HepG2 (cell line): Measurements from ENCODE around the gene TMX4. TPM values are rescaled to one million over a fixed set of nuclear protein-coding genes. Genes with fewer than 3 reads are reported as not detected.

Source experiments
- ATAC-seq: fragments of 200-7000 bp; cut with Tn5 transposase; 3 replicates; pipeline ENCODE4 v1.9.1; 2020; ENCODE audit warnings: mild to moderate bottlenecking, moderate library complexity
- Bru-seq: library from RNA; stranded (reverse); fragments of 400-500 nt; gene quantifications from one replicate; lab custom pipeline; 2021; lab: Mats Ljungman, UMichigan
- BruChase-seq, 2 experiments: library from RNA; stranded (reverse); fragments of 400-500 nt; gene quantifications; one replicate each; lab custom pipeline; 2021; lab: Mats Ljungman, UMichigan
- BruUV-seq: library from RNA; stranded (reverse); fragments of 400-500 nt; replicated peaks from 2 replicates; lab custom pipeline; 2021; lab: Mats Ljungman, UMichigan
- CTCF ChIA-PET: fragments of 300-600 bp; formaldehyde crosslinking; extraction: SDS; loops from one replicate; lab custom pipeline; 2021; ENCODE audit warnings: low total read pairs, inconsistent platforms, low intra/inter-chr PET ratio; lab: Yijun Ruan, JAX
- POLR2A ChIA-PET: fragments of 350-600 bp; sonication (Branson Sonifier 250); formaldehyde crosslinking; loops from one replicate; lab custom pipeline; 2020; ENCODE audit warnings: antibody characterized with exemption, inconsistent platforms; lab: Yijun Ruan, JAX
- DNase-seq: peaks from one replicate; pipeline ENCODE4 v3.0.0-alpha.2; 2015; ENCODE audit warnings: low spot score
- FAIRE-seq: peaks from 3 replicates; lab custom pipeline; 2011; peaks lifted over from hg19 to GRCh38; lab: Jason Lieb, UNC
- H2AFZ ChIP-seq: one replicate; pipeline ENCODE4 v1.6.1; 2011; ENCODE audit warnings: low read length, inconsistent platforms
- H3K27ac ChIP-seq: fragments of 300-600 bp; 3 replicates; pipeline ENCODE4 v1.8.0; 2011; ENCODE audit warnings: mixed run types, mild to moderate bottlenecking, mixed read lengths, low read length, inconsistent platforms; ENCODE audit not compliant: insufficient read depth; ENCODE audit errors: extremely low read length
- H3K27me3 ChIP-seq, 2 experiments: fragments of 200-600 bp in 1 of 2; 2 replicates in 1 of 2; 3 replicates in 1 of 2; pipeline versions ENCODE4 v1.6.0 to v1.8.0; 2011; ENCODE audit warnings: low read length in 2 of 2, mild to moderate bottlenecking in 2 of 2, moderate library complexity in 2 of 2, inconsistent platforms in 1 of 2; ENCODE audit not compliant: insufficient read depth in 2 of 2, control insufficient read depth in 1 of 2
- H3K36me3 ChIP-seq, 2 experiments: fragments of 200-600 bp in 1 of 2; replicated peaks in 1 of 2; 2 replicates in 1 of 2; 3 replicates in 1 of 2; pipeline versions ENCODE4 v1.5.1 to v1.8.0; 2011; ENCODE audit warnings: low read length in 2 of 2, inconsistent platforms in 1 of 2; ENCODE audit not compliant: insufficient read depth in 2 of 2, control insufficient read depth in 1 of 2
- H3K4me1 ChIP-seq: 2 replicates; pipeline ENCODE4 v1.5.1; 2012; ENCODE audit warnings: low read length, inconsistent platforms; ENCODE audit not compliant: insufficient read depth
- H3K4me2 ChIP-seq: 2 replicates; pipeline ENCODE4 v1.6.0; 2011; ENCODE audit warnings: low read depth, low read length, inconsistent platforms
- H3K4me3 ChIP-seq, 3 experiments: fragments of 200-600 bp in 1 of 3; sonication (generic), shearing (Covaris generic) in 1 of 3; replicated peaks in 1 of 3; 2 replicates each; pipeline ENCODE4 v1.5.1; 2011 to 2016; ENCODE audit warnings: low read length in 3 of 3, inconsistent platforms in 2 of 3, low read depth in 2 of 3, mild to moderate bottlenecking in 2 of 3, control low read depth in 1 of 3, mixed read lengths in 1 of 3; ENCODE audit not compliant: insufficient read depth in 1 of 3
- H3K79me2 ChIP-seq: one replicate; pipeline ENCODE4 v1.6.1; 2011; ENCODE audit warnings: low read length, inconsistent platforms; ENCODE audit not compliant: insufficient read depth
- H3K9ac ChIP-seq: 2 replicates; pipeline ENCODE4 v1.6.0; 2011; ENCODE audit warnings: mild to moderate bottlenecking, low read depth, low read length, inconsistent platforms; ENCODE audit not compliant: insufficient read depth
- H3K9me3 ChIP-seq: 2 replicates; pipeline ENCODE4 v1.5.1; 2012; ENCODE audit warnings: mild to moderate bottlenecking, low read length
- H4K20me1 ChIP-seq: 2 replicates; pipeline ENCODE4 v1.6.0; 2011; ENCODE audit warnings: inconsistent platforms, mild to moderate bottlenecking, low read length, moderate library complexity; ENCODE audit not compliant: insufficient read depth
- ATF7 ChIP-seq, 2 experiments: fragments of 450-650 bp in 1 of 2; sonication (generic) in 1 of 2; formaldehyde crosslinking in 1 of 2; IDR thresholded peaks; 2 replicates each; pipeline versions ENCODE4 v1.4.0 to v1.6.1; 2016 to 2020; ENCODE audit warnings: antibody characterized with exemption in 1 of 2, mild to moderate bottlenecking in 1 of 2, missing genetic modification reagents in 1 of 2
- ATF7-NPFF ChIP-seq: sonication (generic); formaldehyde crosslinking; IDR thresholded peaks from 2 replicates; pipeline ENCODE4 v1.8.1; 2023; ENCODE audit warnings: mild to moderate bottlenecking, low read depth, missing genetic modification reagents, moderate library complexity
- FOXK1 ChIP-seq: sonication (generic); formaldehyde crosslinking; IDR thresholded peaks from 2 replicates; pipeline ENCODE4 v1.4.0; 2020; ENCODE audit warnings: low read depth, missing genetic modification reagents, borderline replicate concordance
- GMEB1 ChIP-seq: sonication (generic); formaldehyde crosslinking; IDR thresholded peaks from 2 replicates; pipeline ENCODE4 v1.5.1; 2020; ENCODE audit warnings: missing genetic modification reagents, mild to moderate bottlenecking, borderline replicate concordance
- REPIN1 ChIP-seq: sonication (generic); formaldehyde crosslinking; IDR thresholded peaks from 2 replicates; pipeline ENCODE4 v1.8.0; 2022; ENCODE audit warnings: missing genetic modification reagents, low read depth, mild to moderate bottlenecking, borderline replicate concordance
- RXRA ChIP-seq: sonication (generic); formaldehyde crosslinking; IDR thresholded peaks from 2 replicates; pipeline ENCODE4 v1.5.1; 2020; ENCODE audit warnings: missing genetic modification reagents
- SMC3 ChIP-seq: IDR thresholded peaks from 2 replicates; pipeline ENCODE4 v1.6.1; 2011; ENCODE audit warnings: low read length, improper control_type of control experiment
- STAT5B ChIP-seq: sonication (generic); formaldehyde crosslinking; IDR thresholded peaks from 2 replicates; pipeline ENCODE4 v1.4.0; 2020; ENCODE audit warnings: missing genetic modification reagents
- TCF7L2 ChIP-seq: IDR thresholded peaks from 2 replicates; pipeline ENCODE4 v1.6.1; 2011; ENCODE audit warnings: mild to moderate bottlenecking, low read depth, low read length, moderate library complexity
- ZC3H13 ChIP-seq: sonication (generic); formaldehyde crosslinking; IDR thresholded peaks from 2 replicates; pipeline ENCODE4 v1.8.1; 2023; ENCODE audit warnings: mild to moderate bottlenecking, missing genetic modification reagents, moderate library complexity
- ZNF292 ChIP-seq: sonication (generic); formaldehyde crosslinking; IDR thresholded peaks from 2 replicates; pipeline ENCODE4 v1.8.1; 2022; ENCODE audit warnings: mild to moderate bottlenecking, low read depth, missing genetic modification reagents, borderline replicate concordance
- ZNF589 ChIP-seq: sonication (generic); formaldehyde crosslinking; conservative IDR thresholded peaks from 2 replicates; pipeline ENCODE4 v1.8.0; 2022; ENCODE audit warnings: mild to moderate bottlenecking, moderate library complexity, missing genetic modification reagents
- WGBS: methylation state at CpG from one replicate; pipeline ENCODE4 v1.1.6; 2017; ENCODE audit warnings: low lambda C conversion rate; 5-methylcytosine and 5-hydroxymethylcytosine counted together
- in situ Hi-C: cut with HindIII; loops from 2 replicates; pipeline ENCODE4 v1.10.0; 2017; ENCODE audit warnings: low pct_unique_long_range_greater_than_20kb; ENCODE audit not compliant: extremely low pct_ligation_motif_present
- intact Hi-C: fragments of 100-400 bp; cut with micrococcal nuclease; formaldehyde crosslinking; loops from one replicate; pipeline ENCODE4 v1.10.0; 2022; ENCODE audit not compliant: unreplicated experiment
- long read RNA-seq, 2 experiments: library from RNA in 1 of 2; library from polyadenylated mRNA in 1 of 2; stranded (forward) in 1 of 2; unstranded in 1 of 2; transcript quantifications; one replicate each; pipeline ENCODE4 v2.0.0, GENCODE V29; 2019 to 2022
- polyA minus RNA-seq, 3 experiments: library from RNA; depleted of rRNA, polyadenylated mRNA; stranded (reverse); fragments of >200 nt; gene quantifications; 2 replicates each; pipeline ENCODE4 v1.2.3, GENCODE V29; 2011; ENCODE audit warnings: low replicate concordance in 1 of 3
- polyA plus RNA-seq, 8 experiments: library from polyadenylated mRNA; depleted of rRNA in 3 of 8; stranded (reverse) in 7 of 8; unstranded in 1 of 8; fragments of >200 nt; fragmentation: Illumina TruSeq in 4 of 8; extraction: Trizol in 4 of 8; gene quantifications; 2 replicates each; pipeline versions ENCODE4 v1.2.1 to v1.2.3, GENCODE V29; 2011 to 2016; ENCODE audit warnings: low read depth in 4 of 8, missing spikeins in 1 of 8, mixed read lengths in 1 of 8; ENCODE audit not compliant: insufficient read depth in 1 of 8
- total RNA-seq, 5 experiments: library from RNA; depleted of rRNA; stranded (reverse); fragments of >200 nt; fragmentation: Illumina TruSeq; extraction: Trizol; gene quantifications; 2 replicates each; pipeline ENCODE4 v1.2.3, GENCODE V29; 2016; ENCODE audit warnings: low read depth in 1 of 5

TMX4 gene
- total RNA-seq (2016; rRNA removed; fragmentation: Illumina TruSeq; extraction: Trizol) (15.4 and 21.4 TPM in 2 replicates), polyA plus RNA-seq (2011; rRNA removed) (6.4 and 7.6 TPM in 2 replicates), polyA minus RNA-seq (2011; rRNA and poly(A)+ RNA removed; ENCODE audit: low replicate concordance) (5.8 and 15.3 TPM in 2 replicates), Bru-seq, nascent RNA (percentile 85 among the genes with signal in this experiment), BruChase-seq, experiment 1, labeled RNA remaining after a 6-hour chase (percentile 86 among the genes with signal in this experiment), BruChase-seq, experiment 2, labeled RNA remaining after a 2-hour chase (percentile 73 among the genes with signal in this experiment)
- total RNA-seq (2016; cell fraction: cytosol; rRNA removed; fragmentation: Illumina TruSeq; extraction: Trizol; ENCODE audit: low read depth) = 3.6 and 5.2 TPM in 2 replicates
- 15.2 and 20.2 TPM in 2 replicates for total RNA-seq (2016; cell fraction: insoluble cytoplasmic fraction; rRNA removed; fragmentation: Illumina TruSeq; extraction: Trizol)
- 12.5 and 12.7 TPM in 2 replicates for total RNA-seq (2016; cell fraction: membrane; rRNA removed; fragmentation: Illumina TruSeq; extraction: Trizol)
- total RNA-seq (2016; cell fraction: nucleus; rRNA removed; fragmentation: Illumina TruSeq; extraction: Trizol) = 19.9 and 23.3 TPM in 2 replicates
- polyA plus RNA-seq (2011; cell fraction: cytosol; rRNA removed) = 4.7 and 7.3 TPM in 2 replicates
- polyA plus RNA-seq (2011; cell fraction: nucleus; rRNA removed) = 1.7 and 1.9 TPM in 2 replicates
- 8.8 and 9.0 TPM in 2 replicates for polyA plus RNA-seq (2012)
- polyA plus RNA-seq (2016; cell fraction: cytosol; fragmentation: Illumina TruSeq; extraction: Trizol; ENCODE audit: low read depth) = 5.9 and 6.2 TPM in 2 replicates
- polyA plus RNA-seq (2016; cell fraction: insoluble cytoplasmic fraction; fragmentation: Illumina TruSeq; extraction: Trizol; ENCODE audit: low read depth) = 12.9 and 13.1 TPM in 2 replicates
- polyA plus RNA-seq (2016; cell fraction: membrane; fragmentation: Illumina TruSeq; extraction: Trizol; ENCODE audit: low read depth) = 10.4 and 10.9 TPM in 2 replicates
- polyA plus RNA-seq (2016; cell fraction: nucleus; fragmentation: Illumina TruSeq; extraction: Trizol; ENCODE audit: insufficient read depth, low read depth) = 17.5 and 19.7 TPM in 2 replicates
- 11.1 and 13.3 TPM in 2 replicates for polyA minus RNA-seq (2011; cell fraction: cytosol; rRNA and poly(A)+ RNA removed)
- 6.8 and 9.9 TPM in 2 replicates for polyA minus RNA-seq (2011; cell fraction: nucleus; rRNA and poly(A)+ RNA removed)
- long read RNA-seq, experiment 1, full-length matches to known transcripts = 33 of 47 reads
- long read RNA-seq, experiment 1, partial matches to known transcripts = 1 of 47 reads
- long read RNA-seq, experiment 1, other reads (novel, unspliced or antisense) = 13 of 47 reads
- long read RNA-seq, experiment 2, full-length matches to known transcripts = 3 of 27 reads
- long read RNA-seq, experiment 2, partial matches to known transcripts = 2 of 27 reads
- long read RNA-seq, experiment 2, other reads (novel, unspliced or antisense) = 22 of 27 reads

GRCh38 chr20:8019246-8019997 lies at the start of gene TMX4:
TMX4 (minus strand) TSS chr20:8019761; CDS start chr20:8019613, 148 bp downstream.
- Histone ChIP-seq H3K9me3 (no peaks in the 10 kb centered on the region), H3K36me3 (no peaks in the 10 kb centered on the region), H3K4me3 (peak within 1 kb of the TSS; percentile 74 to 89 (median 87)), H3K9ac (peak within 1 kb of the TSS; percentile 94), H3K27me3 (no peaks in the 10 kb centered on the region), H3K4me1 (peaks cover 19% of the 10 kb centered on the region), H3K79me2 (no peaks in the 10 kb centered on the region), H4K20me1 (no peaks in the 10 kb centered on the region), H3K4me2 (peak within 1 kb of the TSS; percentile 96), H2AFZ (peak within 1 kb of the TSS; percentile 52), H3K27ac (peak within 1 kb of the TSS; percentile 94)
- CTCF ChIA-PET = interaction anchor here (1.4 kb wide), 1 partner anchor 39 kb away, joined by 5 read pairs; no protein-coding TSS in a partner anchor
- FAIRE-seq (peak; percentile 80), ATAC-seq (peak; percentile 92), DNase-seq (peak; percentile 98)
- intact Hi-C loops (loop anchor here (1.0 kb wide), 2 partner anchors 39 to 83 kb away; no protein-coding TSS in a partner anchor), in situ Hi-C loops (no loop called here)
- WGBS = under 1% methylated on average over 43 of the region's 83 CpGs
- TSS peak; percentile 90 for BruUV-seq
- POLR2A ChIA-PET = interaction anchor here (0.6 to 1.2 kb wide), 12 partner anchors 11 to 103 kb away, joined by 3 to 6 read pairs (median 4); no protein-coding TSS in a partner anchor
- TF ChIP-seq FOXK1 (CRISPR knock-in tag) (peak; percentile 85), SMC3 (0 out of 2 replicates have a peak, but pooled peaks have one; percentile 2), GMEB1 (CRISPR knock-in tag) (peak; percentile 74; the same call in 1 of the 2 replicates), ATF7 (IDR thresholded peaks at IDR 0.05) (peak; percentile 54), ATF7 (CRISPR knock-in tag; IDR thresholded peaks at IDR 0.05) (0 out of 2 replicates have a peak, but pooled peaks have one; percentile 46), ZNF589 (CRISPR knock-in tag) (peak; percentile 55; the same call in 1 of the 2 replicates), ZNF292 (CRISPR knock-in tag) (peak; percentile 85), RXRA (CRISPR knock-in tag) (peak; percentile 70), ZC3H13 (CRISPR knock-in tag) (peak; percentile 94), REPIN1 (peak; percentile 31; the same call in 1 of the 2 replicates), TCF7L2 (no peak), STAT5B (CRISPR knock-in tag) (peak; percentile 12; the same call in 1 of the 2 replicates), ATF7-NPFF (CRISPR knock-in tag) (peak; percentile 92)
